GM13976 (cell line): ENCODE results near the gene HSD11B1.

ENCODE experiments used
- DNase-seq: peaks from one replicate; pipeline ENCODE4 v3.0.0; 2012; ENCODE audit warnings: low spot score
- CTCF ChIP-seq: IDR thresholded peaks from 2 replicates; pipeline ENCODE4 v1.5.1; 2012; ENCODE audit warnings: borderline replicate concordance, mild to moderate bottlenecking; ENCODE audit not compliant: insufficient read depth; ENCODE audit errors: extremely low read depth, missing control alignments, control extremely low read depth
- in situ Hi-C: fragments of 300-500 bp; cut with MboI; formaldehyde crosslinking; loops from one replicate; pipeline ENCODE4 v1.12.0; 2022; ENCODE audit warnings: low sequenced_read_pairs, mixed read lengths, inconsistent platforms; ENCODE audit not compliant: unreplicated experiment

The HSD11B1 gene

GRCh38 chr1:209729436-209729835 lies 24.8 kb downstream of the HSD11B1 start:
- in situ Hi-C loops: no loop called here
- DNase-seq: no peak
- no peak for TF ChIP-seq CTCF

GRCh38 chr1:209732725-209733124 lies 28.1 kb downstream of the HSD11B1 start:
- in situ Hi-C loops: no loop called here
- DNase-seq: no peak
- no peak for TF ChIP-seq CTCF

GRCh38 chr1:209733409-209734192 lies 29.0 kb downstream of the HSD11B1 start:
- DNase-seq: no peak
- in situ Hi-C loops: no loop called here
- no peak for TF ChIP-seq CTCF

- in situ Hi-C loops: no loop called here
- DNase-seq: no peak
- TF ChIP-seq CTCF: no peak
Measured at GRCh38 chr1:209736490-209737117, 32.0 kb downstream of the HSD11B1 start.

GRCh38 chr1:209737118-209737505 lies 32.5 kb downstream of the HSD11B1 start:
- in situ Hi-C loops: no loop called here
- no peak for TF ChIP-seq CTCF
- no peak for DNase-seq

- no peak for TF ChIP-seq CTCF
- no peak for DNase-seq
- in situ Hi-C loops: no loop called here
Measured at GRCh38 chr1:209738270-209738669, 33.6 kb downstream of the HSD11B1 start.
